HCT116 (cell line): Measurements from ENCODE around the gene ANKFN1.

ENCODE experiments used
- CTCF ChIP-seq, 3 experiments: fragments of 200-600 bp in 1 of 3; sonication (generic) in 1 of 3; IDR thresholded peaks in 2 of 3; conservative IDR thresholded peaks in 1 of 3; 2 replicates each; pipeline ENCODE4 v1.5.1; 2012 to 2017; ENCODE audit warnings: low read depth in 2 of 3, low read length in 2 of 3, antibody characterized with exemption in 1 of 3, borderline replicate concordance in 1 of 3, control low read depth in 1 of 3, mild to moderate bottlenecking in 1 of 3, mixed read lengths in 1 of 3, mixed run types in 1 of 3, moderate library complexity in 1 of 3; ENCODE audit not compliant: insufficient read depth in 1 of 3
- EZH2 ChIP-seq: fragments of 200-600 bp; sonication (generic); IDR thresholded peaks from 2 replicates; pipeline ENCODE4 v1.6.1; 2017; ENCODE audit warnings: antibody characterized with exemption, mixed run types
- EZH2phosphoT487 ChIP-seq: fragments of 200-600 bp; IDR thresholded peaks from 2 replicates; pipeline ENCODE4 v1.6.1; 2018; ENCODE audit warnings: antibody characterized with exemption, borderline replicate concordance
- JUND ChIP-seq: IDR thresholded peaks from 2 replicates; pipeline ENCODE4 v1.6.1; 2012
- POLR2A ChIP-seq: IDR thresholded peaks from 2 replicates; pipeline ENCODE4 v1.7.0; 2011; ENCODE audit warnings: borderline replicate concordance; ENCODE audit not compliant: insufficient read depth, insufficient read length; ENCODE audit errors: extremely low read depth
- POLR2AphosphoS5 ChIP-seq: IDR thresholded peaks from 2 replicates; pipeline ENCODE4 v1.6.1; 2011; ENCODE audit warnings: mild to moderate bottlenecking, low read depth, low read length, moderate library complexity
- RAD21 ChIP-seq: IDR thresholded peaks from 2 replicates; pipeline ENCODE4 v1.6.1; 2012; ENCODE audit warnings: low read depth, mild to moderate bottlenecking
- REST ChIP-seq: IDR thresholded peaks from 2 replicates; pipeline ENCODE4 v1.6.1; 2012; ENCODE audit warnings: low read depth
- SIN3A ChIP-seq: IDR thresholded peaks from 2 replicates; pipeline ENCODE4 v1.6.1; 2012; ENCODE audit warnings: low read depth
- TCF7L2 ChIP-seq: IDR thresholded peaks from 2 replicates; pipeline ENCODE4 v1.7.0; 2011; ENCODE audit warnings: borderline replicate concordance, inconsistent platforms; ENCODE audit not compliant: insufficient read depth, insufficient read length; ENCODE audit errors: extremely low read depth

- no peak for TF ChIP-seq JUND
- TF ChIP-seq POLR2A, result no peak
- no peak for TF ChIP-seq EZH2phosphoT487
- TF ChIP-seq CTCF (IDR thresholded peaks at IDR 0.05 in 2 of 3, conservative IDR thresholded peaks at IDR 0.05 in 1 of 3; ENCODE audit: borderline replicate concordance in 1 of 3, insufficient read depth in 1 of 3, low read depth in 2 of 3, low read length in 2 of 3), result no peak
- no peak for TF ChIP-seq RAD21
- TF ChIP-seq EZH2, result no peak
- TF ChIP-seq SIN3A, result no peak
- no peak for TF ChIP-seq POLR2AphosphoS5
- no peak for TF ChIP-seq TCF7L2
- TF ChIP-seq REST, result no peak
These were observed 10.5 kb upstream of the ANKFN1 start for GRCh38 chr17:56142781-56143180.
